Measurements from ENCODE around the gene BICDL1.

GRCh38 chr12:120094485-120094884, 105.4 kb downstream of the BICDL1 start:
- TF ChIP-seq CTCF (IDR thresholded peaks at IDR 0.05) (no peak; the same call in 1 of the 2 replicates), ZFX (IDR thresholded peaks at IDR 0.05; ENCODE audit: borderline replicate concordance) (no peak)

All from 22Rv1 (cell line).